GM06990 (cell line): ENCODE measurements around the gene NPAS3.

Experiments
- DNase-seq: peaks from one replicate; pipeline ENCODE4 v3.0.0-alpha.2; 2011; ENCODE audit not compliant: insufficient read length; ENCODE audit errors: extremely low read depth
- H3K27me3 ChIP-seq: replicated peaks from 2 replicates; pipeline ENCODE4 v1.6.0; 2011; ENCODE audit warnings: low read length; ENCODE audit not compliant: control insufficient read depth, insufficient read depth
- H3K36me3 ChIP-seq: 2 replicates; pipeline ENCODE4 v1.5.1; 2011; ENCODE audit warnings: low read length; ENCODE audit not compliant: control insufficient read depth, insufficient read depth
- H3K4me3 ChIP-seq: replicated peaks from 2 replicates; pipeline ENCODE4 v1.5.1; 2011; ENCODE audit warnings: low read depth, mild to moderate bottlenecking, control low read depth, low read length
- TF ChIP-seq, protein P1 (sequence below): IDR thresholded peaks from 2 replicates; pipeline ENCODE4 v1.5.1; 2011; ENCODE audit warnings: low read length, control low read depth, mild to moderate bottlenecking, inconsistent platforms; ENCODE audit not compliant: insufficient read depth, poor library complexity, severe bottlenecking

The NPAS3 gene

DNA sequence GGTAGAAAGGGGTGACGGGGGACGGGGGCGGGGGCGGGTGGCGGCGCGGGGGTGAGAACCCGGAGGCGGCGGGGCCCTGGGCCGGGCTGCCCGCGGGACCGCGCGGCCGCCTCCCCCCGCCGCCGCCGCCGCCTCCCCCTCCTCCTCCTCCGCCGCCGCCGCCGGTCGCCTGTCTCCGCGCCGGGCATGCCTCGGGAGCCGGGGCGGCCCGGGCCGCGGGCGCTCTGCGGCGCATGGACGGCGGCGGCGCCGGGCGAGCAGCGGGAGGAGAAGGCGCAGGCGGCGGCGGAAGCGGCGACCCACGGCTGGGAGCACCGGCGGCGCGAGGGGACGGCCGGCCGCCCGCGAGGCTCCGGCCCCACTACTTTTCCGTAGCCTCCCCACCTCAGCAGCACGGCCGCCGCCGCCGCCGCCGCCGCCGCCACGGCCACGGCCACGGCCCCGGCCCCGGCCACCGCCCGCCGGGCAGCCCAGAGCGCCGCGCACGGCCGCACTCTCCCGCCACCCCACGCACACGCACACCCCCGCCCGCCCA lies at the start of gene NPAS3:
NPAS3 (plus strand) TSS at position 161 of the 535 bp plus-strand sequence.
- DNase-seq: no peak
- H3K36me3 ChIP-seq: no peaks in the 10 kb centered on the region
- H3K4me3 ChIP-seq: peak within 1 kb of the TSS; percentile 26
- TF ChIP-seq, protein P1, sequence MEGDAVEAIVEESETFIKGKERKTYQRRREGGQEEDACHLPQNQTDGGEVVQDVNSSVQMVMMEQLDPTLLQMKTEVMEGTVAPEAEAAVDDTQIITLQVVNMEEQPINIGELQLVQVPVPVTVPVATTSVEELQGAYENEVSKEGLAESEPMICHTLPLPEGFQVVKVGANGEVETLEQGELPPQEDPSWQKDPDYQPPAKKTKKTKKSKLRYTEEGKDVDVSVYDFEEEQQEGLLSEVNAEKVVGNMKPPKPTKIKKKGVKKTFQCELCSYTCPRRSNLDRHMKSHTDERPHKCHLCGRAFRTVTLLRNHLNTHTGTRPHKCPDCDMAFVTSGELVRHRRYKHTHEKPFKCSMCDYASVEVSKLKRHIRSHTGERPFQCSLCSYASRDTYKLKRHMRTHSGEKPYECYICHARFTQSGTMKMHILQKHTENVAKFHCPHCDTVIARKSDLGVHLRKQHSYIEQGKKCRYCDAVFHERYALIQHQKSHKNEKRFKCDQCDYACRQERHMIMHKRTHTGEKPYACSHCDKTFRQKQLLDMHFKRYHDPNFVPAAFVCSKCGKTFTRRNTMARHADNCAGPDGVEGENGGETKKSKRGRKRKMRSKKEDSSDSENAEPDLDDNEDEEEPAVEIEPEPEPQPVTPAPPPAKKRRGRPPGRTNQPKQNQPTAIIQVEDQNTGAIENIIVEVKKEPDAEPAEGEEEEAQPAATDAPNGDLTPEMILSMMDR: no peak
- no peaks in the 10 kb centered on the region; the same call in 1 of the 2 replicates for H3K27me3 ChIP-seq

DNA sequence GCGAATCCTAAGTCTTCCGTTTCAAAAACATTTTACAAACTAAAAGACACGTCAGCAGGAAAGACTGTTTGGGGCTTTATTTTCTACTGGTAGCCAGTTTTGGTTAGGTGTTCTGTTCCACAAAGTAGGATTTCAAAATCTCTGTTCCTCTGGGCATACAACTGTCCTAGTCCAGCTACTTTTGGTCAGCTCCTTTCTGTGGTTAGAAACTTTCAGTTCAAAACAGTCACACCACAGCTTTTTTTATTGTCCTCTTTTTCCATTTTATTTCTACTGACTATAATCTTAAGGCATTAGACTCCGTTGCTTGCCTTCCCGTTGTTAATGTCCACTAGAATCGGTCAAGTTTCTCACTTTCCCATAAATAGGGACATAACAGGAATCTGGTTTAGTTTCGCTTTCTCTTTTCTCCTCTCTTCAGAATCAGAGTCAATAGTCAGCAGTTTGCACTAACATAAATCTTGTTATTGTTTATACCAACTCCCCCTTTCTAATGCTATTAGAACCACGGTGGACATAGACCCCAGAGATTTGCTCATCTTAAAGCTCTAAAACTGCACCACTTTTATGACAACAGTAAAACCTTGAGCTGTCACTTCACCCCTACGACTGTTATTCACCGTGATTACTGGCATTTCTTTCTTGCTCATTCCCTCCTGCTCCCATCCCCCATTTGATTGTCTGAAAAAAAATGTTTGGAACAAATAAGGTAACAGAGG lies 41.5 kb upstream of the NPAS3 start:
- DNase-seq: no peak
- H3K4me3 ChIP-seq: no peak overlapping the region
- TF ChIP-seq, protein P1: no peak

DNA sequence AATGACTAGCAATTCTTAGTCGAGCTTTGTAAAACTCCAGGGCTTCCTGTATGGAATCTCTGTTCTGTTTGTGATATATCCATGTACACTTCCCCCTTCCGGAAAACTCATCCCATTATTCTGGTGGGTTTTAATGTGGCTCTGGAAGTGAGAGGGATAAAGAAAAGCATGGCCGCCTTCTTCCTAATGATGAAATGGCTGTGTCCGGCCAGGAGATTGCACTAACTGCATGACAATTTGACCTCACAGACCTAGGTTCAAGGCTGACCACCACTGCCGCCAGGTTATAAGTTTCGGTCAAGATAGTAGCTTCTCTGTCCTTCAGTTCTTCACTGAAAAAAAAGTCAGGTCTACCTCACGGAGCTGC lies 41.0 kb upstream of the NPAS3 start:
- TF ChIP-seq, protein P1: no peak
- Histone ChIP-seq H3K27me3 (no peaks in the 10 kb centered on the region), H3K4me3 (no peak overlapping the region)

More for the DNA sequence above, 41.5 kb upstream of the NPAS3 start:
- H3K27me3 ChIP-seq: no peaks in the 10 kb centered on the region
- H3K36me3 ChIP-seq: no peaks in the 10 kb centered on the region

DNA sequence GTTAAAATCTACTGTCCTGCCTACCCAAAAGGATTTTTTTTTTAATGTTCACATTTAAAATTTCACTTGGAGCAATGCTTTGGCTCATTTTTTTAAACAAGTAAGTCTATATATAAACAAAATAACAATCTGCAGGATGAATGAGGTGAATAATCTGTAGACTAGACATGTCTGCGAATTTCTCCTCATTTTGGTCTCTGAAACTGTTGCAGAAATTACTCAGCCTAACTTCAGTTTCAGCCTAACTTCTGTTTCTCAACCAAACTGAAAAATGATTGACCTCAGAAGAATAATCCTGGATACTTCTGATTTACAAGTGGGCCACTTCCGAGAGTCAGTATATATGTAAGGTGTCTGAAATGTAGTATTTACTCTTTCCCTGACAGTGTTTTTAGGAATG lies 39.8 kb upstream of the NPAS3 start:
- Histone ChIP-seq H3K36me3 (no peaks in the 10 kb centered on the region), H3K27me3 (no peaks in the 10 kb centered on the region), H3K4me3 (no peak overlapping the region)
- TF ChIP-seq, protein P1: no peak
- DNase-seq: no peak

More for the DNA sequence above, 41.0 kb upstream of the NPAS3 start:
- no peak for DNase-seq
- H3K36me3 ChIP-seq: no peaks in the 10 kb centered on the region

DNA sequence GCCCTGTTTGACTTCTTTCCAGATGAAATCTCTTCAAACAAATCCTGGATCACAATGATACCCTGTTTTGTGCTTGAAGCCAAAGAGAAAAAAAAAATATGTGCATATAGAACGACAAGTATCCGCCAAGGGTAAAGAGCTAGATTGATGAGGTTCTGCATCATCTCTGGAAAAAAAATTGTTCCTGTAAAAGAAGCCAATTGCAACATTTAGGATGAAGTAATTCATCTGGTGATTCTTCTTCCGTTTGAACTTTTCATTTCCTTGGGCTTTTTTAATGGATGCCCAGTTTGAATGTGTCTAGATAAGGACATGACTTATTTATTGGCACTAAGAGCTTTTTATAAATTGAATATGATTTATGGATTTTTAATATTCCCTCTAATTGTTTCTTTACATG lies 38.1 kb upstream of the NPAS3 start:
- no peak for DNase-seq
- Histone ChIP-seq H3K4me3 (no peak overlapping the region), H3K27me3 (no peaks in the 10 kb centered on the region), H3K36me3 (no peaks in the 10 kb centered on the region)
- TF ChIP-seq, protein P1: no peak
